LNCAP (cell line): ENCODE results near the gene GRID1.

Experiments used
- CTCF ChIP-seq: fragments of 450-650 bp; IDR thresholded peaks from 2 replicates; pipeline ENCODE4 v1.5.1; 2017; ENCODE audit warnings: mild to moderate bottlenecking

GRID1 gene

GRCh38 chr10:86300931-86301830 lies 65.4 kb downstream of the GRID1 start:
- TF ChIP-seq CTCF = no peak

- no peak for TF ChIP-seq CTCF
These were observed 66.1 kb downstream of the GRID1 start for GRCh38 chr10:86300399-86300925.

DNA sequence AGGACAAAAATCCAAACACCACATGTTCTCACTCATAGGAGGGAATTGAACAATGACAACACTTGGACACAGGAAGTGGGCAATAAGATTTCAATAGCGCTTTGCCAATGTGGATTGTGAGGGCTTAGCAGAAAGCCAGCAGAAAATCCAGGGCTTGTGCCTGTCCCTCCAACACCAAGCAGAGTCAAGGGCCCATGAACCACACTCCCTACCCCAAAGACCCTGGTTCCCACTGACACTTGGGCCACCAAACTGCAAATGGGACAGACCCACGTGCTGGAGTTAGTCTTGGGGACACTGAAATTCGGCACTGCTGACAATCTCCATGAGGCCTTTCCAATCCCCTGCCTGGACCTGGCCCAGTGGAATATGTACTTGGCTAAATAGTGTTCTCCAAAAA lies 67.0 kb downstream of the GRID1 start:
- TF ChIP-seq CTCF = no peak

DNA sequence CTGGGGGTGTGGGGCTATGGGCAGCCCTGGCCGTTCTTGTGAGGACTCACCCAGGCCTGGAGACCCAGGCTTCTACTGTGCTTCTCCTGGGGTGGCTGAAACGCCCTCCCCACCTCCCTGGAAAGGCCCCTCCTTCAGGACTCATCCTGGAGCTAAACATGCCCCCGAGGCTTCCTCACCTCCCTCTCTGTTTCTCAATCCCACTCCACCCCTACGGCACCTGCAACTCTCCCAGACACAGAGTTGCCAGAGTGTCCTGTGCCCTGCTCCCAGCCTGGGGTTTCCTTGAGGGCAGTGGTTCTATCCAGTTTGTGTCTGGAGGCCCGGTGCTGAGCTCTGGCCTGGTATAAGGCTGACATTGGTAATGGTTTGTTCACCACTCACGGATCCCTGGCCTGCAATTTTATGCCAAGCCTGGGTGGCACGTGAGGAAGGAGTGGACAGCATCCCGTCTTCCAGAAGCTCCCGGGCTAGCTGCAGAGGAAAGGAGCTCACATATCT lies 68.0 kb downstream of the GRID1 start:
- no peak for TF ChIP-seq CTCF

- TF ChIP-seq CTCF = no peak
These were observed 70.8 kb downstream of the GRID1 start for GRCh38 chr10:86295791-86296190.

DNA sequence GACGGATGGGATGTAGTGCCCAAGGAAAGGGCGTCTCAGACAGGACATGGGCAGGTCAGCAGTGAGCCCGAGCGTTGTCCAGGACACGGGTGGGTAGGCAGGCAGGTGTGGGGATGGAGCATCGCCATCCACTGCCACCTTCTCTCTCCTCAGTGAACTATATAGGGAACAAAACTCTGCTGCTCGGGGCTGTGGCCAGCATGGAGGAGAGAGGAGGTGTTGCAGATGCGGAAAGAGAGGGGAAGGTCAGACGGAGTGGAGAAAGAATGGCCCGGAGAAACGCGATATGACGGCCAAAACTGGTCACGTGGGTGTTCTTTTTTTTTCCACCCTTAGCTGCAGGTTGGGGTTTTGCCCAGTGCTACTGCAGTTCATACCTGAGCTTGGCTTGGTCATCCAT lies 71.2 kb downstream of the GRID1 start:
- no peak for TF ChIP-seq CTCF

- no peak for TF ChIP-seq CTCF
These were observed 72.0 kb downstream of the GRID1 start for GRCh38 chr10:86294346-86295265.
